ENCODE results near the gene ZNF619. TPM values are rescaled to one million over a fixed set of nuclear protein-coding genes. Genes with fewer than 3 reads are reported as not detected.

ZNF619 gene
- total and polyA plus RNA-seq, 11 donors = 1.3 to 8.2 (median 4.8) TPM

DNA sequence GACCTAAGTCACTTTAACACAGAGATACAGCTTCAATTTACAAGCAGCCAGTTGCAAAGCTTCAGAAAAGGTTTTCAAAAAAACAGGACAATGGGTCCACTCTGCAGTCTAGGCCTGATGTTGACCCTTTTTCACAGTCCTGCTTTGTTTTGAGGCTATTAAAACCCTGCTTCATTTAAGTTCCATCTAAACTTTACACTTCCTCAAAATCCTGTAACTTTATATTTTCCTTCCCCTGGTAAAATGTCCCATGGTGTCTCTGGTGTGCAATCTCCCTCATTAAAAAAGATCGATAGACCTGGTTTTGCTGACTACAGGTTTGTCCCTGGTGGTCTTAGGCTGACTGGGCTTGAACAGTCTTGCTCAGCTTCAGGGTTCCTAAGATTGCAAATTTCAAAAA is 24.9 kb upstream of the ZNF619 start:
- DNase-seq = no peak
- peaks cover 0 to 32% (median 11%) of the 10 kb centered on the region in 9 donors for H3K36me3 ChIP-seq
- ATAC-seq = no peak
- H3K9me3 ChIP-seq = no peaks in the 10 kb centered on the region
- peak overlapping the region in 9 of 12 donors; percentile 61 to 82 (median 72) for H3K4me3 ChIP-seq
- WGBS, 4 donors = 80 to 99% (median 89%) methylated on average over 1 of the region's 1 CpG
- intact Hi-C loops (cut with DNase I) = loop anchor here in 9 of 10 donors (2.0 to 10.0 kb wide), 12 partner anchors 70 to 247 kb away; partner anchors contain the start of genes ZNF621 (in 4 of the 9) and EIF1B (in 1 of the 9)
- TF ChIP-seq, protein P1, sequence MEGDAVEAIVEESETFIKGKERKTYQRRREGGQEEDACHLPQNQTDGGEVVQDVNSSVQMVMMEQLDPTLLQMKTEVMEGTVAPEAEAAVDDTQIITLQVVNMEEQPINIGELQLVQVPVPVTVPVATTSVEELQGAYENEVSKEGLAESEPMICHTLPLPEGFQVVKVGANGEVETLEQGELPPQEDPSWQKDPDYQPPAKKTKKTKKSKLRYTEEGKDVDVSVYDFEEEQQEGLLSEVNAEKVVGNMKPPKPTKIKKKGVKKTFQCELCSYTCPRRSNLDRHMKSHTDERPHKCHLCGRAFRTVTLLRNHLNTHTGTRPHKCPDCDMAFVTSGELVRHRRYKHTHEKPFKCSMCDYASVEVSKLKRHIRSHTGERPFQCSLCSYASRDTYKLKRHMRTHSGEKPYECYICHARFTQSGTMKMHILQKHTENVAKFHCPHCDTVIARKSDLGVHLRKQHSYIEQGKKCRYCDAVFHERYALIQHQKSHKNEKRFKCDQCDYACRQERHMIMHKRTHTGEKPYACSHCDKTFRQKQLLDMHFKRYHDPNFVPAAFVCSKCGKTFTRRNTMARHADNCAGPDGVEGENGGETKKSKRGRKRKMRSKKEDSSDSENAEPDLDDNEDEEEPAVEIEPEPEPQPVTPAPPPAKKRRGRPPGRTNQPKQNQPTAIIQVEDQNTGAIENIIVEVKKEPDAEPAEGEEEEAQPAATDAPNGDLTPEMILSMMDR (IDR thresholded peaks at IDR 0.05) = no peak
- no peak for TF ChIP-seq POLR2A (IDR thresholded peaks at IDR 0.05)
- peaks cover 4 to 35% (median 17%) of the 10 kb centered on the region in 12 donors for H3K4me1 ChIP-seq
- no peaks in the 10 kb centered on the region for H3K27me3 ChIP-seq
- H3K27ac ChIP-seq = peak overlapping the region in 10 of 12 donors; percentile 89 to 98 (median 94)

- intact Hi-C loops (cut with DNase I) = loop anchor here in 9 of 10 donors (2.0 to 10.0 kb wide), 12 partner anchors 70 to 248 kb away; partner anchors contain the start of genes ZNF621 (in 4 of the 9) and EIF1B (in 1 of the 9)
- peaks cover 4 to 35% (median 17%) of the 10 kb centered on the region in 12 donors for H3K4me1 ChIP-seq
- no peak for TF ChIP-seq POLR2A (IDR thresholded peaks at IDR 0.05)
- TF ChIP-seq, protein P1 (IDR thresholded peaks at IDR 0.05) = no peak
- ATAC-seq (peak in 1 of 4 donors; percentile 28), DNase-seq (no peak)
- 3 to 5% (median 4%) methylated on average over 5 to 7 of the region's 7 CpGs for WGBS, 4 donors
- no peaks in the 10 kb centered on the region for H3K9me3 ChIP-seq
- H3K27me3 ChIP-seq = no peaks in the 10 kb centered on the region
- H3K4me3 ChIP-seq = peak overlapping the region; percentile 36 to 82 (median 72)
- peak overlapping the region; percentile 89 to 98 (median 93) for H3K27ac ChIP-seq
- H3K36me3 ChIP-seq = peaks cover 0 to 32% (median 10%) of the 10 kb centered on the region in 9 donors
Measured at GRCh38 chr3:40452562-40452875, 24.4 kb upstream of the ZNF619 start.

DNA sequence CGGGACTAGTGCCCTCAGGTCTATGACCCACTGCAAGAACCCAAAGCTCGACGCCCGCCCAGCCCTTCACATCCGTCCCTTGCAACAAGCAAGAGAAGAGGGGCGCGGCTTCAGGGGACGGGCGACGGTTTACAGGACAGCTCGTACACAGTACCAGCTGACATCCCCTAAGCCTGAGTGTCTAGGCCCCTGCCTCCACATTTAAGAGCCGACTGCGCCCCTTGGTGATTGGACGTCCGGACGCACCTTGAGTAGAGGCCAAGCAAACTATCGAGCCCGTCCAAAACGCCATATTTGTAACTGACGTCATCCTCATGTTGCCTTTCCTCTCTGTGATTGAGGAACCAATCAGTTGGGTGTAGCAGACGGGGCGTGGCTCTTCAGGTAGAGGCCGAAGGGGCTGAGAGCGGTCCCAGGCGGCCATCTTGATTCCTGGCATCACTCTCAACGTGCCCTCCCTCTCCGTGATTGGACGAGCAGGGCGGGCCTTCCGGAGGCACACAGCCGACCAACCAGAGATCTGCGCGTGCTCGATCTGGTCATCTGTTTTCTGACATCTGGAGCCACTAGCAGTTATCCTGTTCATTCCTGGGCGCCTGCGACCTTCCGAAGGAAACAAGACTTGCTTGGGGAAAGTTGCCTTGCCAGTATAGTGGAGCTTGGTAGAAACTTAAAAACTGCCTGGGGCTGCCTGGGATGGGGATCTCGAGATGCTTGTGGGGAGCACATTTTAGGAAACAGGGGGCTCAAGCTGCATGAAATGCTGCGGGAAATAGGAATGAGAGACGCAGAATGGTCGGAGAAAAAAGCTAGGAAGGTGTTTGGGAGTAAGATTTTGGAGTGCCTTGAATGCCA is 23.8 kb upstream of the ZNF619 start:
- peak in 1 of 2 donors; percentile 73 for TF ChIP-seq POLR2A (IDR thresholded peaks at IDR 0.05)
- TF ChIP-seq, protein P1 (IDR thresholded peaks at IDR 0.05) = peak in 1 of 12 donors; percentile 5
- peak overlapping the region; percentile 89 to 98 (median 93) for H3K27ac ChIP-seq
- H3K27me3 ChIP-seq = no peaks in the 10 kb centered on the region
- peaks cover 0 to 33% (median 12%) of the 10 kb centered on the region in 9 donors for H3K36me3 ChIP-seq
- H3K9me3 ChIP-seq = no peaks in the 10 kb centered on the region
- 0 to 1% (median 0%) methylated on average over 19 to 41 of the region's 41 CpGs for WGBS, 4 donors
- peaks cover 6 to 39% (median 21%) of the 10 kb centered on the region in 12 donors for H3K4me1 ChIP-seq
- ATAC-seq (peak; percentile 96 to 98 (median 97)), DNase-seq (peak; percentile 98 to 99 (median 98))
- peak overlapping the region; percentile 36 to 82 (median 72) for H3K4me3 ChIP-seq
- intact Hi-C loops (cut with DNase I) = loop anchor here in 9 of 10 donors (2.0 to 10.0 kb wide), 12 partner anchors 69 to 248 kb away; partner anchors contain the start of genes ZNF621 (in 4 of the 9) and EIF1B (in 1 of the 9)

DNA sequence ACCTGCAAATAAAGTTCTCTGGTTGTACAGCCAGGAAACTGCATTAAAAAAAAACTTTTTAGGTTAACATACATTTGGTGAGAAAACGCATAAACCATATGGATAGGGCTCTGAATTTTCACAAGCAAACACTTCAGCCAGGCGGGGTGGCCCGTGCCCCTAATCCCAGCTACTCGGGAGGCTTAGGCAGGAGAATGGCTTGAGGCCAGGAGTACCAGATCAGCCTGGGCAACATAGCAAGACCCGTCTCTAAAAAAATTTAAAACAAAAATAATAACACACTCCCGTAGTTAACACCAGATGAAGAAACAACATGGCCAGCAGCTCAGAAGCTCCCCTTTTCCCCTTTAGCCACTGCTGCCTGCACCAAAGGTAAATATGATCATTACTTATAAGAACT is 23.0 kb upstream of the ZNF619 start:
- intact Hi-C loops (cut with DNase I) = loop anchor here in 9 of 10 donors (2.0 to 10.0 kb wide), 12 partner anchors 68 to 249 kb away; partner anchors contain the start of genes ZNF621 (in 4 of the 9) and EIF1B (in 1 of the 9)

More for the DNA sequence above, 23.0 kb upstream of the ZNF619 start:
- ATAC-seq (no peak), DNase-seq (no peak)
- H3K36me3 ChIP-seq = peaks cover 0 to 36% (median 19%) of the 10 kb centered on the region in 9 donors
- no peaks in the 10 kb centered on the region for H3K27me3 ChIP-seq
- 35 to 43% (median 40%) methylated on average over 6 of the region's 6 CpGs for WGBS, 4 donors
- no peaks in the 10 kb centered on the region for H3K9me3 ChIP-seq
- peak overlapping the region in 11 of 12 donors; percentile 79 to 98 (median 93) for H3K27ac ChIP-seq
- H3K4me3 ChIP-seq = peak overlapping the region in 11 of 12 donors; percentile 61 to 82 (median 72)
- no peak for TF ChIP-seq POLR2A (IDR thresholded peaks at IDR 0.05)
- TF ChIP-seq, protein P1 (IDR thresholded peaks at IDR 0.05) = no peak
- peaks cover 11 to 47% (median 28%) of the 10 kb centered on the region in 12 donors for H3K4me1 ChIP-seq
